HuH-7.5 (cell line): ENCODE data around the gene COASY.
"Not testable (repeated sequence)": the region's sequence is repeated elsewhere in the genome, so short reads cannot be mapped to it uniquely, and the experiment has no call there.

ENCODE experiments used
- DNase-seq: peaks from one replicate; pipeline ENCODE4 v3.0.0; 2011; ENCODE audit warnings: low spot score

COASY gene

GRCh38 chr17:42553161-42553818 lies 8.7 kb upstream of the COASY start:
- no peak for DNase-seq

- no peak for DNase-seq
Observed at GRCh38 chr17:42553866-42554249, 8.1 kb upstream of the COASY start.

GRCh38 chr17:42554250-42555121 lies 7.5 kb upstream of the COASY start:
- peak; percentile 83 for DNase-seq

- no peak for DNase-seq
Observed at GRCh38 chr17:42555122-42555622, 6.8 kb upstream of the COASY start.

GRCh38 chr17:42555961-42556617 lies 5.9 kb upstream of the COASY start:
- DNase-seq = not testable (repeated sequence)

GRCh38 chr17:42559075-42559474 lies 2.9 kb upstream of the COASY start:
- no peak for DNase-seq

GRCh38 chr17:42560246-42560645 lies 1.7 kb upstream of the COASY start:
- DNase-seq = no peak

GRCh38 chr17:42562388-42563142 lies 617 bp downstream of the COASY start:
- DNase-seq = peak; percentile 57

- DNase-seq = no peak
Observed at GRCh38 chr17:42563143-42563509, 1.2 kb downstream of the COASY start.

- no peak for DNase-seq
Observed at GRCh38 chr17:42563543-42563942, 1.6 kb downstream of the COASY start.

GRCh38 chr17:42563950-42564349 lies 2.0 kb downstream of the COASY start:
- DNase-seq = no peak

GRCh38 chr17:42564815-42565522 lies 3.0 kb downstream of the COASY start:
- DNase-seq = no peak

GRCh38 chr17:42565523-42566214 lies 3.7 kb downstream of the COASY start:
- DNase-seq = no peak

GRCh38 chr17:42566215-42566882 lies 4.4 kb downstream of the COASY start:
- no peak for DNase-seq

- DNase-seq = peak; percentile 99
Observed at GRCh38 chr17:42566883-42567573, 5.1 kb downstream of the COASY start, which contains the start of gene MLX. MLX (plus strand) TSS chr17:42567100; CDS start chr17:42567125, 25 bp downstream.

- DNase-seq = no peak
Observed at GRCh38 chr17:42568341-42569111, 6.6 kb downstream of the COASY start.

GRCh38 chr17:42571435-42572225 lies 9.7 kb downstream of the COASY start:
- no peak for DNase-seq

GRCh38 chr17:42573095-42573494 lies 11.1 kb downstream of the COASY start:
- no peak for DNase-seq
